K562 (cell line): ENCODE data around the gene SAPCD1. TPM values are rescaled to one million over a fixed set of nuclear protein-coding genes. Genes with fewer than 3 reads are reported as not detected.

Experiments used
- ADNP ChIP-seq: fragments of 200-800 bp; sonication (Bioruptor generic); IDR thresholded peaks from 2 replicates; pipeline ENCODE4 v1.6.1; 2016; ENCODE audit warnings: missing genetic modification characterization, missing compliant biosample characterization
- CBX1 ChIP-seq: sonication (generic); IDR thresholded peaks from 2 replicates; pipeline ENCODE4 v1.6.1; 2016; ENCODE audit warnings: antibody characterized with exemption, low read depth, mild to moderate bottlenecking
- MTA3 ChIP-seq: fragments of 450-650 bp; formaldehyde crosslinking; IDR thresholded peaks from 2 replicates; pipeline ENCODE4 v1.6.1; 2017; ENCODE audit warnings: mild to moderate bottlenecking, borderline replicate concordance
- MTF1 ChIP-seq: fragments of 250-450 bp; sonication (Bioruptor Pico); IDR thresholded peaks from 2 replicates; pipeline ENCODE4 v1.9.0; 2021; ENCODE audit warnings: moderate library complexity, mild to moderate bottlenecking, inconsistent platforms, borderline replicate concordance
- SIRT6 ChIP-seq: IDR thresholded peaks from one replicate; pipeline ENCODE4 v1.6.1; 2012; ENCODE audit warnings: low read depth, mild to moderate bottlenecking, control low read depth, inconsistent platforms, low read length, moderate library complexity
- SIX5 ChIP-seq, 2 experiments: IDR thresholded peaks; 2 replicates each; pipeline ENCODE4 v1.6.1; 2011; ENCODE audit warnings: low read length in 2 of 2, borderline replicate concordance in 1 of 2, low read depth in 1 of 2, mild to moderate bottlenecking in 1 of 2, moderate library complexity in 1 of 2; ENCODE audit not compliant: insufficient read depth in 1 of 2
- TCF15 ChIP-seq: fragments of 250-450 bp; sonication (Bioruptor Pico); IDR thresholded peaks from 2 replicates; pipeline ENCODE4 v1.8.0; 2022; ENCODE audit warnings: moderate library complexity, mild to moderate bottlenecking, inconsistent platforms
- U2AF1 ChIP-seq: fragments of 200-400 bp; formaldehyde crosslinking; optimal IDR thresholded peaks from 2 replicates; pipeline ENCODE3; 2017; ENCODE audit warnings: mild to moderate bottlenecking, low read depth, low read length, moderate library complexity
- ZNF24 ChIP-seq: fragments of 450-650 bp; IDR thresholded peaks from 2 replicates; pipeline ENCODE4 v1.6.1; 2016
- ZNF561 ChIP-seq: fragments of 450-650 bp; formaldehyde crosslinking; conservative IDR thresholded peaks from 2 replicates; pipeline ENCODE4 v1.4.0; 2020; ENCODE audit warnings: mild to moderate bottlenecking, moderate library complexity
- ZNF583 ChIP-seq: fragments of 250-450 bp; sonication (Bioruptor Pico); IDR thresholded peaks from 2 replicates; pipeline ENCODE4 v1.4.0; 2020
- ZNF609 ChIP-seq: sonication (generic); formaldehyde crosslinking; IDR thresholded peaks from 2 replicates; pipeline ENCODE4 v1.8.1; 2023; ENCODE audit warnings: missing genetic modification reagents, mild to moderate bottlenecking, borderline replicate concordance
- ZNF785 ChIP-seq: fragments of 250-450 bp; sonication (Bioruptor Pico); IDR thresholded peaks from 2 replicates; pipeline ENCODE4 v1.4.0; 2020; ENCODE audit warnings: mild to moderate bottlenecking
- polyA plus RNA-seq, 8 experiments: library from polyadenylated mRNA; depleted of rRNA in 4 of 8; stranded (reverse) in 5 of 8; unstranded in 3 of 8; fragments of >200 nt; fragmentation: Nextera tagmentation in 2 of 8; fragmentation: Illumina TruSeq in 1 of 8; extraction: Ambion mirVana in 2 of 8; extraction: Trizol in 1 of 8; gene quantifications; 2 replicates each; pipeline versions ENCODE4 v1.2.1 to v1.2.3, GENCODE V29; 2011 to 2014; ENCODE audit warnings: inconsistent platforms in 1 of 8, missing spikeins in 1 of 8
- total RNA-seq, 7 experiments: library from RNA; depleted of rRNA in 6 of 7; stranded (reverse); fragments of >200 nt in 6 of 7; fragmentation: Illumina TruSeq in 2 of 7; extraction: Trizol in 2 of 7; gene quantifications; 2 replicates each; pipeline versions ENCODE4 v1.2.1 to v1.2.3, GENCODE V29; 2011 to 2021; ENCODE audit warnings: low replicate concordance in 1 of 7

Gene SAPCD1
- total and polyA plus RNA-seq, 9 of the 15 experiments (the other 6 are each of a cell fraction or from before 2014, with no cell fraction given), result 2.6 to 30.2 (median 7.4) TPM

GRCh38 chr6:31717499-31718222 lies 44.8 kb upstream of the SAPCD1 start (continued):
- TF ChIP-seq ZNF609 (CRISPR knock-in tag) (no peak), SIRT6 (no peak), SIX5 (IDR thresholded peaks at IDR 0.05; ENCODE audit: borderline replicate concordance in 1 of 2, insufficient read depth in 1 of 2, low read depth in 1 of 2, low read length in 2 of 2) (0 out of 4 replicates have a peak, but pooled peaks of 1 of the 2 experiments have one; percentile 26), ZNF583 (CRISPR knock-in tag) (no peak), ADNP (no peak), ZNF24 (no peak), TCF15 (CRISPR knock-in tag) (no peak), CBX1 (no peak), ZNF561 (CRISPR knock-in tag) (no peak), MTA3 (0 out of 2 replicates have a peak, but pooled peaks have one; percentile 34), MTF1 (CRISPR knock-in tag) (no peak), ZNF785 (CRISPR knock-in tag) (no peak), U2AF1 (no peak)
